ENCODE measurements around the gene ELF4. TPM values are rescaled to one million over a fixed set of nuclear protein-coding genes. Genes with fewer than 3 reads are reported as not detected.
A peak's percentile ranks its signal among the peaks of the same experiment; 100 is the strongest.

ELF4 gene
- total RNA-seq, 4 donors from 2014 or later, result 17.3 to 26.3 (median 21.6) TPM

DNA sequence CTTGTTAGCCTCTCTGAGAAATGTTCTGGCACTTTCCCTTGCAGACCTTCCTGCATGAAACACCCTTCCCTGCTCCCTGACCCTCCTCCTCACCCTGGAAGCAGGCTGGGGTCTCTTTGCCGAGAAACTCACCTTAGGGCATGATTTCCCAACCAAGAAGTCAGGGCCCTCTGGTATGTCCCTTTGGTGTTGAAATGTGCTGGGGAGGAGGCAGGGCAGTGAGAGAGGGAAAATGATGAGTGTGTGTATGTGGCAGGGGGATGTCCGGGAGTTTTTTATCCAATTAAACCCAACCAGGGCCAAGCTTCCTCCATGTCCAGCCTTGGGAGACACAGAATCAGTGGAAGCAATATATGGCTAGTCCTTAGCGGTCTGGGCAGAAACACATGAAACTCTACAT, 5.1 kb downstream of the ELF4 start:
- Histone ChIP-seq H3K4me1 (peaks cover 41% of the 10 kb centered on the region), H3K9me3 (no peaks in the 10 kb centered on the region), H3K4me3 (no peak overlapping the region), H3K27me3 (no peaks in the 10 kb centered on the region), H3K36me3 (no peaks in the 10 kb centered on the region), H3K27ac (peak overlapping the region; percentile 29)
- TF ChIP-seq POLR2AphosphoS5 (IDR thresholded peaks at IDR 0.05), result no peak
- DNase-seq (ENCODE audit: low spot score in 2 of 2), result no peak
- 51% methylated on average over 2 of the region's 3 CpGs for WGBS

DNA sequence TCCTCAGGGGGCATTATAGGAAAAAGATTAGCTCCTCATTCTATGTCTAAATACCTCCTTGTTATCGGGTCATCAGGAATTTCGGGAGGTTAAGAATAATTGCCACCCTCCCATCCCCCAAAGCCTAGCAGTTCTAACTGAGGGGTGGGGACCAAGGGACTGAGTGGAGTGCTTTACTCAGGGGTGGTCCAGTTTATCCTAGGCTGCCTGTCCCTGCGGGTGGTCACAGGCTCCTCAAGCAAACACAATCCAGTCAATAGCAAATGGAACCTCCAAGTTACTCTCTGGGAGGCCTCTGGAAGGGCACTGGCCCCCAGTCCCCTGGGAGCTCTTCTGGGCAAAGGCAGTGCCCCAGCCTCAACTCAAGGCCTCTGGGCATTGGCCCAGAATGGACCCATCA, 6.7 kb downstream of the ELF4 start:
- TF ChIP-seq POLR2A (IDR thresholded peaks at IDR 0.05) (no peak), POLR2AphosphoS5 (IDR thresholded peaks at IDR 0.05) (no peak), EP300 (IDR thresholded peaks at IDR 0.05) (no peak)
- TF ChIP-seq, protein P1, sequence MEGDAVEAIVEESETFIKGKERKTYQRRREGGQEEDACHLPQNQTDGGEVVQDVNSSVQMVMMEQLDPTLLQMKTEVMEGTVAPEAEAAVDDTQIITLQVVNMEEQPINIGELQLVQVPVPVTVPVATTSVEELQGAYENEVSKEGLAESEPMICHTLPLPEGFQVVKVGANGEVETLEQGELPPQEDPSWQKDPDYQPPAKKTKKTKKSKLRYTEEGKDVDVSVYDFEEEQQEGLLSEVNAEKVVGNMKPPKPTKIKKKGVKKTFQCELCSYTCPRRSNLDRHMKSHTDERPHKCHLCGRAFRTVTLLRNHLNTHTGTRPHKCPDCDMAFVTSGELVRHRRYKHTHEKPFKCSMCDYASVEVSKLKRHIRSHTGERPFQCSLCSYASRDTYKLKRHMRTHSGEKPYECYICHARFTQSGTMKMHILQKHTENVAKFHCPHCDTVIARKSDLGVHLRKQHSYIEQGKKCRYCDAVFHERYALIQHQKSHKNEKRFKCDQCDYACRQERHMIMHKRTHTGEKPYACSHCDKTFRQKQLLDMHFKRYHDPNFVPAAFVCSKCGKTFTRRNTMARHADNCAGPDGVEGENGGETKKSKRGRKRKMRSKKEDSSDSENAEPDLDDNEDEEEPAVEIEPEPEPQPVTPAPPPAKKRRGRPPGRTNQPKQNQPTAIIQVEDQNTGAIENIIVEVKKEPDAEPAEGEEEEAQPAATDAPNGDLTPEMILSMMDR (IDR thresholded peaks at IDR 0.05), result no peak
- DNase-seq (ENCODE audit: low spot score in 2 of 2), result no peak
- Histone ChIP-seq H3K27ac (no peak overlapping the region), H3K4me3 (no peak overlapping the region), H3K9me3 (no peaks in the 10 kb centered on the region), H3K27me3 (no peaks in the 10 kb centered on the region), H3K4me1 (peaks cover 54% of the 10 kb centered on the region), H3K36me3 (no peaks in the 10 kb centered on the region)
- WGBS, result 78% methylated on average over 3 of the region's 3 CpGs

DNA sequence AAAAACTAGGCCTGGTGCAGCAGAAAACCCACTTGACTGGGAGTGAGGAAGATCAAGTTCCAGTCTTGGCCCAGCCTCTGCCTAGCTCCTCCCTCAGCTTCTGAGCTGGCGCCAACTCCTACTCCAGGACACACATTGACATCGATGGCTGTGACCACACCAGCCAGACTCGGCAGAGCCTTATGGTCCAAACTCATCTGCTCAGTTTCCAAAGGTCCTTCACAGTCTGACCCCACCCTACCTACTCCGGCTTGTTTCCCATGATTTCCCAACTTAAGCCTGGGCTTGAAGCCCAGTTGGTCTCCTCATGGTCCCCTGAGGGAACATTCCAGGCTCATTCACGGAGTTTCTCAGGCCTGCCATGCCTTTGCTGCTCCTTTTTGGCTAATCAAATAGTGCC, 10.1 kb downstream of the ELF4 start:
- Histone ChIP-seq H3K27me3 (no peaks in the 10 kb centered on the region), H3K36me3 (no peaks in the 10 kb centered on the region), H3K4me3 (no peak overlapping the region), H3K9me3 (no peaks in the 10 kb centered on the region), H3K4me1 (peaks cover 45% of the 10 kb centered on the region), H3K27ac (no peak overlapping the region)
- TF ChIP-seq POLR2AphosphoS5 (IDR thresholded peaks at IDR 0.05), result peak in 1 of 3 donors; percentile 39
- TF ChIP-seq POLR2A (IDR thresholded peaks at IDR 0.05), result no peak
- TF ChIP-seq EP300 (IDR thresholded peaks at IDR 0.05), result no peak
- TF ChIP-seq, protein P1 (IDR thresholded peaks at IDR 0.05), result no peak
- peak in 1 of 2 donors; percentile 83 for DNase-seq (ENCODE audit: low spot score in 2 of 2)
- WGBS, result 51% methylated on average over 5 of the region's 5 CpGs

DNA sequence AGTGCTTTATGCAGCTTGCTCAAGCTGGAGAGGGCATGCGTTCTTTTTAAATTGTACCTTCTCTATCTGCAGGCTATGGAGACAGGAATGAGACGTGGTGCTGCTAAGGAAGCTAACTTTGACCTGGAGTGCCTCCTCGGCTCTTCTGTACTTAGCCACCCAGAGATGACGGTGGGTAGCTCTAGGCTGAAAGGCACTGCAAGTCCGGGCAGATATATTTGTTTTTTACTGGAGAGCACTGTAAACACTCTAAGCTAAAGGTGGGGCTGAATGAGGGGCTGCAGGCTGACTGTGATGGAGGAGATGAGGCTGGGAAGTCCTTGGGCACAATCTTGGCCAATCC, 12.1 kb downstream of the ELF4 start:
- Histone ChIP-seq H3K9me3 (no peaks in the 10 kb centered on the region), H3K27me3 (no peaks in the 10 kb centered on the region), H3K4me1 (peaks cover 45% of the 10 kb centered on the region), H3K27ac (peak overlapping the region; percentile 50), H3K4me3 (no peak overlapping the region), H3K36me3 (no peaks in the 10 kb centered on the region)
- 70% methylated on average over 3 of the region's 5 CpGs for WGBS
- DNase-seq (ENCODE audit: low spot score in 2 of 2), result no peak
- TF ChIP-seq POLR2A (IDR thresholded peaks at IDR 0.05) (no peak), EP300 (IDR thresholded peaks at IDR 0.05) (no peak), POLR2AphosphoS5 (IDR thresholded peaks at IDR 0.05) (no peak)
- TF ChIP-seq, protein P1 (IDR thresholded peaks at IDR 0.05), result no peak

DNA sequence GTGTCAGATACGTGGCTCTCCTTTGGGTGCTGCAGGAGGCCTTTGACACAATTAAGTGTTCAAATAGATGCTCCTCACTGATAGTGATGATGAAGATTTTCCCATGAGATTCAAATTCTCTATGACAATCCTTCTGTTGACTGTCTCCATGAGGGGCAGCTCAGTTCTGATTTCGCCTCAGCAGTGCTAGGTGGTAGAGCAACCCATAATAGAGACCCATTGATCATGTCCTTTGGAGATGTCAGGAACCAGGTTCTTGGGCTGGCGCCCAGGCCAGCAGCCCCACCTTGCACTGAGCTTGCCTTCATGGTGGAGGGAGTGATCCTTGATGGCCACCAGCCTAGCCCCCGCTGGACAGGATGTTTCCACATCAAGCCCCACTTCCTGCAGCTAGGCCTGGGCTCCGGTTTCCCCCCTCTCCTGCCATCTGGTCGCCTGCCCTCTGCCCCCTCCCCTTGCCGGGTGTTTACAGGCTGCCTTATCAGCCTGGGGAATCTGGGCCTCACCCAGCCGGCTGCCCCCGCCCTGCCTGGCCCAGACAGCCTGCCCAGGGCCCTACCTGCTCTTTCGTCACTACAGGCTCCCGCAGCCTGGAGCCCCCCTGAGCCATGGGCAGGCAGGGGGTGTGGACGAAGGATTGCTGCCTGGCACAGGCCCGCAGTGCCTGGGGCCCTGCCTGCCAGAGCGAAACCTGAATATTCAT, 12.6 kb downstream of the ELF4 start:
- peaks cover 45% of the 10 kb centered on the region for H3K4me1 ChIP-seq

More for the DNA sequence above, 12.6 kb downstream of the ELF4 start:
- no peak for TF ChIP-seq EP300 (IDR thresholded peaks at IDR 0.05)
- TF ChIP-seq POLR2A (IDR thresholded peaks at IDR 0.05), result no peak
- no peak for TF ChIP-seq POLR2AphosphoS5 (IDR thresholded peaks at IDR 0.05)
- TF ChIP-seq, protein P1 (IDR thresholded peaks at IDR 0.05), result no peak
- Histone ChIP-seq H3K27me3 (no peaks in the 10 kb centered on the region), H3K36me3 (no peaks in the 10 kb centered on the region), H3K9me3 (no peaks in the 10 kb centered on the region), H3K27ac (peak overlapping the region; percentile 62), H3K4me3 (no peak overlapping the region)
- DNase-seq (ENCODE audit: low spot score in 2 of 2), result peak in 1 of 2 donors; percentile 77
- 75% methylated on average over 2 of the region's 14 CpGs for WGBS

Data from suprapubic skin (tissue), 4 donors.